UCSD-AML1 (cell line): Measurements from ENCODE around the gene F8.
A peak's percentile ranks its signal among the peaks of the same experiment; 100 is the strongest.

Source experiments
- DNase-seq: peaks from one replicate; lab custom pipeline; 2025; ENCODE audit not compliant: unreplicated experiment; lab: John Stamatoyannopoulos, UW

F8 gene

DNA sequence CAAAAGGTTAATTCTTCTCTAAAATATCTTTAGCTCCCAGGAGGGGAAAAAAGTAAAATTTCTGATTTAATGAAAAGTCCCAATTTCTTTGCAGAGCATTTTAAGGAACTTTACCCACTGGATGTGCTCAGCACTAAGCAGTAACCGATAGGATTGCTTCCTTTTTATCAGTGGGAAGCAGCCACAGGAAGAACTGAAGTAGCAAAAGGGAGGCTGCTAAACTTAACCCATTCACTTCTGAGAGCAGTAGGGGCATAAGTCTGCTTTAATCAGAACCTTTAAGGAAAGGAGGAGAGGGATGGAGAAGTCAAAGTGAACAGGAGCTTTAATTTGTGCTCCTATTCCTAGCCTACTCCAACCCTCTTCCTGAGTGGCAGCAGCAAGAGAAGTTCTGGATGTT lies at the start of gene F8:
F8 (minus strand) TSS at position 139 of the 400 bp plus-strand sequence. CDS start 171 bp downstream, outside the sequence.
- DNase-seq: no peak

DNA sequence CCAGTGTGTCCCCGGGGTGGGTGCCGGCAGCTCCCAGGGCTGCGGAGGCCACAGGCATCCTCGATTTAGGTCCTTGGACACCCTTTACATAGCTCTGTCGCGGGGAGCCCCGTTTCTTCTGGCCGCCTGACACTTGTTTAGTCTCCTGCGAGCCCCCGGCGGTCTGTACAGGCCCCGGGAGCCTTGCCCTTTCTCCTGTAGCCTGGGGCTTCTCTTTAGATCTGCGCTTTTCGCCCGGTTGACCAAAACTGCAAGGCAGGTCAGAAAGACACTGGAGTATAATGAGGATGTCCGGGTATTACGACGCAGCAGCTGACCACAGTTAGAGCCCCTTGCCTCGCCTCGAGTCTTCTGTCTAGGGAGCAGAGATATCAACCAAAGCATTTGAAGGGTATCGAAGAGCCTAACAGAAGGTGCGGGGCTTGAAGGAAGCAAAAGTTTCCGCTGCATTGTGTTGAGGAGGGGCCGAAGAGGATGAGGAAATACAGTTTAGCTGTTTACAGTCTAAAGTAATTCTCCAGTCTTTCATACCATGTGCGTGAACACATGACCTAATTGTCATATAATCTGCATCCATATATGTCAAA lies 49.3 kb upstream of the F8 start:
- DNase-seq: no peak

DNA sequence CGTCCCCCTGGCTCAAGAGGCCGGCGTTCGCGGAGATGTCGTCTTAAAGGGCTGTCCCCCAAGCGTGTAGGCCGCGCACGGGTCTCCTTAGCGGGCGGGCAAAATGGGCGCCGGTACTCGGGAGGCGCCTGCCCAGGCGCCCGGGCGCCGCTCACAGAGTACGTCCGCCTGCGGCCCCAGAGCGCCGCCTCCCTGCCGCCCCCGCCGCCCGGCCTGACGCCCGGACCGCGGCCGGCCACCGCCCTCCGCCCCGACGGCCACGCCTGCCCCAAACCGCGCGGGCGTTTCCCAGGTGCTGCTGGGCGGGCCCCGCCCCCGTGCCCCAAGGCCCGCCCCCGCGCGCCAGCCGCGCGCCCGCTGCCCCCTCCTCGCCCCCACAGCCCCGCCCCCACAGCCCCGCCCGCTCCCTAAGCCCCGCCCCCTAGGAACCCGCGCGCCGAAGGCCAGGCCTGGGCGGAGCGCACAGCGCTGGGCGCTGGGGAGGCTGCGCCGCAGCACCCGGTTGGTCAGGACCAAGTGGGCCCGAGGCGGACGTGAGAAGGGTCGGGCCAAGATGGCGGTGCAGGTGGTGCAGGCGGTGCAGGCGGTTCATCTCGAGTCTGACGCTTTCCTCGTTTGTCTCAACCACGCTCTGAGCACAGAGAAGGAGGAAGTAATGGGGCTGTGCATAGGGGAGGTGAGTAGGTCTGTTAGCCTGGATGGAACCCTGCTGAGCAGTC lies 48.6 kb upstream of the F8 start, which contains the start of the genes BRCC3, CMC4 and MTCP1:
BRCC3 (plus strand) TSS at position 534 of the 719 bp plus-strand sequence; CDS start at position 554, 20 bp downstream.
CMC4 (minus strand) TSS at position 162 of the 719 bp plus-strand sequence. CDS start 7,113 bp downstream, outside the sequence.
MTCP1 (minus strand) TSS at position 162 of the 719 bp plus-strand sequence. CDS start 5,126 bp downstream, outside the sequence.
- peak; percentile 92 for DNase-seq

DNA sequence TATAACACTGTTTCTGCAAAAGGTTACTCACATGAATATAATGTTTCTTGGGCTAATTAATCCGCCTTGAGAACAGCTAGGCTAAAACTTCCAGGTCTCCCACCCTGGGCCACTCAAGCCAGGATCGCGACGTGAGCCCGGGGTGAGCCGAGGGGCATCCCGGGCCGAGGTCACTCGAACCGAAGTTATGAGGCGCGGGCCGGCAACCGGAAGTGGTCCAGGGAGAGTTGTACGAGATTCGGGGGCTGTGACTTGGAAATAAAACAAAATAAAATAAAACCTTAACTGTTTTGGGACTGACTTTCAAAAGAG lies 48.1 kb upstream of the F8 start:
- DNase-seq: no peak

DNA sequence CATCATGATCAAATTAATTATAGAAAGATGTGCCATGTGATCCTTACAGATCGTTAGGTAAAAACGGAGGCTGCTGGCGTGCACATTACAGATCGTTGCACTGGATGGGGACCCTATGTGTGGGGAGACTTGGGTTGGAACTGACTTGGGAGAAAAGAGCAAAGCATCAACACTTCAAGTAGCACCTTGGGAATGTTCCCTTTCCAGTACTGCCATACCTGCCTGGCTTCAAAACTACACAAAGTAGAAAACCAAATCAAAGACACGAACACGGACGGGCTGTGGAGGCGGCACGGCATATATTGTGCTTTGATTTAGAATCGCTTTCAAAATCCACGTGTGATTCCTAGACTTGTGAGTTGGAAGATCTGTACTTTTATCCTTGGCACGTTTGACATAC lies 47.5 kb upstream of the F8 start:
- DNase-seq: no peak

DNA sequence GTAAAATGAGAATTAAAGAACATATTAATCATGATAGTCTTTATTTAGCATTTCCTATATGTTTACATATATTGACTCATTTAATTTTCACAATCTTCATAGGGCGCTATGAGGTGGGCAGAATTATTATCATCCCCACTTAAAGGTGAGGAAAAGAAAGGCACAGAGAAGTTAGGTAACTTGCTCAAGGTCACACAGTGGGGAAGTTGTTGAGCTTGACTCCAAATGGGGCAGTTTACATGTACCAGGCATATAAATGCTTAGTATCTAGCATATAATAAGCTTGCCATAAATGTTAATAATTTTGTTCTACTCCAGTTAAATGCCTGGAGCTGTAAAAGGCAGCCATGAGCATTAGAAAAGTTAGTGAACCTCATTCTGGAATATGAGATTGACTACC lies 46.9 kb upstream of the F8 start:
- no peak for DNase-seq

DNA sequence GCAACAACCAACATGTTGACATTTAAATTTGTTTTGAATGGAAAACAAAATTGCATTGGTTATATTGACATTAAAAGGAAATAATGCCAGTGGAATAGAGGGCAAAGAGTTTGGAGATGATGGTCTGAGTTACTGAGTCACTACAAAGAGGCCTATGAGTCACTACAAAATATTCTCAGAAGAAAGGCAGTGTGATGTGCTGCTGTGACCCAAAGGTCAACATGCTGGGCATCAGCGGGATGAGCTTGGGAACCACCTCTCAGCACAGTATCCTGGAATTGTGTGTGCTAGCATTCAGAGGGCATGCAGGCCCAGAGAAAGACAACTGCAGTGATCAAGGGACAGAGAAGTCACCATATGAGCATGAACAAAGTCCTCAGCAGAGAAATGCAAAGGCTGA lies 45.6 kb upstream of the F8 start:
- no peak for DNase-seq

DNA sequence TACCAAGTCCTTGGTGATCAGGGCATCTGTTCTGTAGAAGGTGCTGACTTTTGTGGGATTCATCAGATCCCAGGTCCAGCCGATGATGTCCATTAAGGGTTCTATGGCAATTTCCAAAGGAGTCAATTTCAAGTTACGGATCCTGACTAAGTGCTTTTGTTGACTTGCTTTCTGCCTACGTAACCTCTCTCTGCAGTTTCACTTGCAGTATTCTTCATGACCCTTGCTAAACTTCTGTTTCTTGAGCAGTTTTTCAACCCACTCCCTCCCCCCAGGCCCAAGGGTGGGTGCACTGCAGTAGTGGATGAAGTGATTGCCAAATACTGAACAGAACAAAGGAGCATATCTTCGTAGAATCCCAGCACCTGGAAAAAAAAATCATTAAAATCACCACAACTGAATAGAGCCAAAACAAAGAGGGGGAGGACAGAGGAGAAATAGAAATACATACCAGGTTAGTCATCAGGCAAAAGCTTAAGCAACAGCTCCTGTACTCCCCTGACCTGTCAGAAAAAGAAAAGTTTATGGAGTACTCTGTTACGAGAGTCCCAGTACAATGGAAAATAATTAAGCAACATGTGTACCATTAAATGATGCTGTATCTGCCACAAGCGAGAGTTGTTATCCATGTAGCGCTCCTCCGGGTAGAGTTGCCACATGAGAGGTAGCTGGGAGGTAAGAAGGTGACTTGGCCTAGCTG lies 42.7 kb upstream of the F8 start:
- DNase-seq: no peak

DNA sequence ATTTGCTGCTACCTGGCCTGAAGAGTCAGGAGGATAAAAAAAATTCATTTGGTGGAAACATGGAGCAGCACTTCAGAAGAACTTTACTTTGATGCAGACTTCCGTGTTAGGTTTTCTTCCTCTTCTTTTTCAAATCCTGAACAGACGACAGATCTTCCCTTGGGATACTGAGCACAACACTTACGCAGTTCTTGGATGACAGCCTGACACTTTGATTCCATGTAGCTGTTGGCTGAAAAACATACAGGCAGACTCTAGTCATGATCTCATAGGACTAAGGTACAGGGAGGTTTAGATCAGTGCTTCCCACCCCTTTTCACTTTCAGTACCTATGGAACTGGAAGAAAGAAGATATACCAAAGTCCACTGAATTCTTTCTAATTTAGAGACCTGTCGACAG lies 39.2 kb upstream of the F8 start:
- DNase-seq: no peak

DNA sequence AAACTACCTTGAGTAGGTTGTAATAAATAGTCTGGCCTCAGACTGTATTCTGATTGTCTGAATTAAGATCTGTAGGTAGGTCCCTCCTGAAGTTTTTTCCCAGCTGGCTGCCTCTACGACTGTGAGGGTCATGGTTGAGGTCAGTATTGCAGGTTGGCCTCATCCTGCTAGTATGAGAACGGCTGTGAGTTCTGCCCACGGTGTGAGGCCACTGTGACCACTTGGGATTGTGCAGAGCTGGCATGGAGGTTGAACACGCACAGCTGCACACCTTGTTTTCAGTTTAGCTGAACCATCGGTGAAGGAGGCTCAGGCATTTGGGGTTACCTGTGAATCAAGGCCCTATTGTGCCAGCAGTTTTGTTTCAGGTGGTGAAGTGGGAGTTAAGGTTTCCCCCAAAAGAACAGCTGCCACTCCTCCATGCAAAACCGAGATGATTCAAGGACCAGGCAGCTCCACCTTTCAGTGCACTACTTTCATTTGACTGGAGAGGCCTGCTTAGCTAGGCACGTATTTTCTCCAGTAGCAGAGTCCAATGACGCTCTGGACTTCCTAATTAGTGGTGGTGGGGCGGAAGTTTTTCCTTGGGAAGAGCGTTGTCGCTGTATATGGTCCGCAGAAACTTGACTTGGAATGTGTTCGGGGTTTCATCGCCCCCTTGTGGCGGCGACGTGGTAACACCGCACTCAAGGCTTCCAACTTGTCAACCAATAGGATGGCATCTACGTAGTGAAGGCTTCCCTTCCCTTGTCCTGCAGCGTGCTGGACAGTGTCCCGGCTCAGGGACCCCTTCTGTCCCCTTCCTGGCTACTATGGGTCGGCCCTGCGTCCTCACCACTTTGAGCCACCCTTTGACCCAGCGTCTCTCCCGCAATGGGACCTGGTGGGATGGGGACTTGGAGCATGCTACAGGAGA lies 34.6 kb upstream of the F8 start:
- peak; percentile 53 for DNase-seq

DNA sequence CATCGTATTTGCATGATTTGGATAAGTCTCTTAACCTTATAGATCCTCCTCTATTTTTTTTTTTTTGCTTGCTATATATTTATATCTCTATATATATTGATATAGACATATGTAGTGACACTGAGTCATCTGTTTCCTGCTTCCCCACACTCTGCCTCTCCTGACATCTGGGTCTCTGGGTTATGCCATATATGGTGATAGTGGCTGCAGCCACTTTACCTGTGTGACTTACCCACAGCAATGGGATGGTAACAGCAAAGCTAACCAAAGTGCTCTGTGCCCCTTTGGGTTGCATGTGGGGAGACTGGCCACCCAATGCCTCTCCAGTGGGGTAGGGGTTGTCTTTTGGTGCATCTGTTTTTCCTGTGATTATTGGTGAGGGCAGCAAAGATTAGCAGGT lies 33.9 kb upstream of the F8 start:
- DNase-seq: no peak

DNA sequence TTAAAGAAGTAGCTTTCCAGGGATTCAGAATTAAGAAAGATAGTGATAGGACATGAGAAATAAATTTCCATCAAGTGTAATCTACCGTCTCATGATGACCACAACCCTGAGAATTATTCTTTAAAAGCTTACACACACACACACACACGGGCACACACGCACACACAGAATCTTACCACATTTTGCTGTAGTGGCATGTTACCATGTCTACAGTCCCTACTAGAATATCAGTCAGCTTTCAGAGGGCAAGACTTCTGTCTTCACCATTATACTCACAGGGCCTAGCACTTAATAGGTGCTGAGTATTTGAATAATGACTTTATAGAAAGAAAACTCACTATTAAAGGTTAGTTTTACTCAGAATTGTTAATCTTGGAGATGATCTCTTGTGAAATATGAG lies 33.0 kb upstream of the F8 start:
- DNase-seq: no peak

DNA sequence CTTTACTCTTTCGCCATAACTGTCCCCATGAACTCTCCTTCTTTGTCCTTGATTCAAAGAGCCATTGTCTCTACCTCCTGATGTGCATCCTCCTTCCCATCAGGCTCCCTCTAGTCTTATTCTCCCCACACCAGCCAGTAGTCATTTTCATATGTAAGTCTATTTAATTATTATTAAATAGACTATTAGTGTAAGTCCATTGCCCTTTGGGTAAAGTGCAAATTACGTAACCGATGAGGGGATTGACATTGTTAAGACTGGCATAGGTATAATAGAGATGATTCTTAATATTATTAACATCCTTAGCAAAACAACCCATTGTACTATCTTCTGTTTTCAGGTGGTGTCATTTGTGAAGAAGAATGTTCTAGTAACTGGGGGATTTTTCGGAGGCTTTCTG lies 31.7 kb upstream of the F8 start:
- no peak for DNase-seq

DNA sequence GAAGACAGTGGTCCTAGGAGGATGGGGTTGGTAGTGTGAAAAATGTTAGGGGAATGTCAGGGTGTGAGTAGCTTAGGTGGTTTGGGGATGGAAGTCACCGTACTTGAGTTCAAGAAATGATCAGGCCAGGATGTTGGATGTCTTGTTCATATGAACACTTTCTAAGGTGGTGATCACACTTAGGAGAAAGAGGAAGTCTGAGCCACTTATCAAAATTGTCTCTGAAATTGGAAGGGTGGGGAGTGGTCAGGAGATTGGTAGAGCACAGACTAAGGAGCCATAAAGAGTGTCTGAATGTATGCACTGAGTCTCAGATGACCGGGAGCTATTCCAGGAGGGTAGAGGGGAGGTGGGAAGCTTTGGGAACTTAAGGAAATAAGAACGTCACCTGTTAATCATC lies 31.1 kb upstream of the F8 start:
- DNase-seq: no peak

DNA sequence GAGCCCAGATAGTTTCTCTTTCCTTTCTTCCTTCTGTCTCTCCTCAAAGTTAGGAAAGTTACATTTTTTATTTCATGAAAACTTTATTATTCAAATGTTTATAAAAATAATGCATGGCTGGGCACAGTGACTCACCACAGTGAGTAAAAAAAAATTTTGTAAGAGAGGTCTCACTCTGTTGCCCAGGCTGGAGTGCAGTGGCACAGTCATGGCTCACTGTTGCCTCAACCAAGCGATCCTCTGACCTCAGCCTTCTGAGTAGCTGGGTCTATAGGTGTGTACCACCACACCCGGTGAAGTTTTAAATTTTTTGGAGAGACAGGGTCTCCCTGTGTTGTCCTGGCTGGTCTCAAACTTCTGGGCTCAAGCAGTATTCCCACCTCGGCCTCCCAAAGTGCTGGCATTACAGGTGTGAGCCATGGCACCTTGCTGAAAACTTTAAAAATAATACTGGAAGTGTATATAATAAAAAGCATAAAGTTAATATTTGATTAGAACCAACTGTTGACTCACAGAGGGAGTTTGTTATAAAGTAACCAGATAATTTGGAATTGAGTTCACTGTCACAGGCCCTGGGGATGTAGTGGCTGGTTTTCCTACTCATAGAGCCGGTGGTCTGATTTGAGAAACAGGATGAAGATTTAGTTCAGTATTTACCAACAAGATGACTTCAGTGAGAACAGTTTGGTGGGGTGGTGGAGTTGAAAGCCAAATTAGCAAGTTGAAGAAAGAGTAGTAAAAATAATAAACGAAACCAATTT lies 30.4 kb upstream of the F8 start:
- DNase-seq: no peak

DNA sequence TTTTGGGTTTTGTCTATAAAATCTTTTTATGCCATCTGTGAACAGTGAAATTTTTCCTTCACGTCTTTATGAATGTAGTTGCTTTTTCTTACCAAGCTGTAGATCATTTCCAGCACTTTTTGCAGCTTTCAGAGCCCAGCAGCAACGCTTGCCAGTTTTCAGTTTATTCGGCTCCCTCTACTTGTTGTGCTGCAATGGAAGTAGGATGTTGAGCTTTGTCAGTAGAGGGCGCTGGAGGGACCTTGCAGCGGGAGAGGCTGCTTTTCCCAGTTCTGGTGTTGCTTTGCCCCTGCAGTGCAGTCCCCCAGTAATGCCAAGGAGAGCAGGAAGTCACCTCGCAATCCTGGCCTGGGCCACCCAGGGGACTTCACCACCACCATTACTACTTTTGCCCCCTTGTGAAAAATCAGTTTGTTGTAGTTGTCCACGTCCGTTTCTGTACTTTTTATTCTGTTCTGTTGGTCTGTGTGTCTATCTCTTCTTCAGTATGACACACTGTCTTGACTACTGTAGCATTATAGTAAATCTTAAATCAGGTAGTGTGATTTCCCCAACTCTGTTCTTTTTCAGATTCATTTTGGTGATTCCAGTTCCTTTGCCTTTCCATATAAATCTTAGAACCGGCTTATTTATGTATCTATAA lies 26.6 kb upstream of the F8 start:
- DNase-seq: peak; percentile 24

DNA sequence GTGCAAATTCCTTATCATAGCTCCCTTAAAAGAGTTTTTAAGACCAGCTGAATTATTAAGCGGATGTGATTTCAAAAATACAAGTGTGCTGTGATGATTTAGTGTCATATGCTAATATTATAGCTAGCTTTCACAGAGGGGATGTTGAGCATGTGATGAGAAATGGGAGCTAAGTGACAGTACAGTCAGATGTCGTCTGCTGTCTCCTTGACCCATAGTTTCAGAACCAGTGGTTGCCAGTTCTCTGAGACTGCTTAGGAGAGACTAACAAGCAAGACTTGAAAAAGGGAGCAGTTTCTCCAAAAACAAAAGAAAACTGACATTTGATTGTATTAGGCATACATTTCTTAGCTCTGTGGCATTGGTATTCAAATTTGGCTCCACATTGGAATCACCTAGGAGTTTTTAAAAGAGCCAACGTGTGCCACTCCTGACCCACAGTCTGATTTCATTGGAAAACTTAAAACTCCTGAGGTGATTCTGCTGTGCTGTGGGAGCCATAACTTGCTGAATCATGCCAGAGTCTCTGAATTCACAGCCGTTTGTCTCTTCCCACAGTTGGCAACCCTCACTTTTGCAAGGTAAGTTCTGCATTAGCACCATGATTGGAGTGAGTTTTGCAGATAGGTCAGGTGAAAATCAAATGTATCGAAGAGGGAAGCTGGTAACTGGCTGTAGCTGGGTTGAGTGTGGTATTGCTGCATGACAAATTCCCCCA lies 24.4 kb upstream of the F8 start:
- DNase-seq: no peak

DNA sequence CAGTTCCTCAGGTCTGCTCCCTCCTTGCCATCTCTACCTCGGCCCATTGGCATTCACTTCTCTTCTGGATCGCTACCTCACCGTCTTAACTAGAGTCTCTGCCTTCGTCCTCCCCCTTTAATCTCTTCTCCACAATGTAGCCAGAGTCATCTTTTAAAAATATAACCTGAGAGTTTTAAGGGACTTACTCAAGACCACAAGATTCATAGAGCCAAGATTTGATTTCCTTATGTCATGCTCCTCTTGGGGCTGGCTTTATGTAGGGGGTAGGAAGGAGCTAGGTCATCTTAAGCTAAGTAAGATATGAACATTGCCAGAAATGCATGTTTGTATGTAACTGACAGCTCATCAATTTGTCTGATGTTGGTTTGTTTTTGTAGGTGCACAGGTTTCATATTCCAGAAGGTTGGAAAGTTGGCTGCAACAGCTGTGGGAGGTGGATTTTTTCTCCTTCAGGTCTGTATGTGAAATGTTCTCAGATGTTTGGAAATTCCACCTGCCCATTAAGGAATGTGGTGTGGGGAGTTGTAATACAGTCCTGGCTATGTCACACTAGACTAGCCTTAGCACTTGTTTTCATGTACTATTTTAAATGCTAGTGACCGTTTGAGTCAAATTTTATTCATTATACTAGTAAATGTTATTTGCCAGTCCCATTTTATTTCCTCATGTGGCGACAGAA lies 23.7 kb upstream of the F8 start:
- no peak for DNase-seq

DNA sequence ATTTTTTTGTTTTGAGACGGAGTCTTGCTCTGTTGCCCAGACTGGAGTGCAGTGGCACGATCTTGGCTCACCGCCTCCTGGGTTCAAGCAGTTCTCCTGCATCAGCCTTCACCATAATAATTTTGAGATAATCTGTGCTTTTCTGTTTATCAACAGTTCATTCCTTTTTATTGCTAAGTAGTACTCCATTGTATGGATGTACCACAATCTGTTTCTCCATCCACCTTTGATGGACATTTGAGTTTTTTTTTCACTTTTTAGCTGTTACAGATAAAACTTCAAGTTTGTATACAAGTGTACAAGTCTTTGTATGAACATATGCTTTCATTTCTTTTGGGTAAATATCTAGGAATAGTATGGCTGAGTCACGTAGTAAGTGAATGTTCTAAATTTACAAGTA lies 13.2 kb upstream of the F8 start:
- no peak for DNase-seq
